Ishikawa (cell line): Measurements from ENCODE around the gene TMEM132A.

Source experiments
- CEBPB ChIP-seq: IDR thresholded peaks from 2 replicates; pipeline ENCODE4 v1.6.1; 2012
- CREB1 ChIP-seq: IDR thresholded peaks from 2 replicates; pipeline ENCODE4 v1.6.1; 2012; ENCODE audit warnings: low read depth
- EGR1 ChIP-seq: IDR thresholded peaks from 2 replicates; pipeline ENCODE4 v1.6.1; 2012
- EP300 ChIP-seq: IDR thresholded peaks from 2 replicates; pipeline ENCODE4 v1.6.1; 2012; ENCODE audit warnings: borderline replicate concordance
- FOXM1 ChIP-seq: IDR thresholded peaks from 2 replicates; pipeline ENCODE4 v1.6.1; 2012; ENCODE audit warnings: low read depth, borderline replicate concordance
- MAX ChIP-seq: IDR thresholded peaks from 2 replicates; pipeline ENCODE4 v1.6.1; 2012
- NFIC ChIP-seq: IDR thresholded peaks from 2 replicates; pipeline ENCODE4 v1.6.1; 2012
- RAD21 ChIP-seq: IDR thresholded peaks from 2 replicates; pipeline ENCODE4 v1.6.1; 2012; ENCODE audit warnings: low read depth
- REST ChIP-seq: IDR thresholded peaks from 2 replicates; pipeline ENCODE4 v1.6.1; 2012; ENCODE audit warnings: low read depth, mild to moderate bottlenecking
- TAF1 ChIP-seq: IDR thresholded peaks from 2 replicates; pipeline ENCODE4 v1.6.1; 2012; ENCODE audit warnings: low read depth, mild to moderate bottlenecking
- TCF12 ChIP-seq: IDR thresholded peaks from 2 replicates; pipeline ENCODE4 v1.6.1; 2012; ENCODE audit warnings: low read depth
- TEAD4 ChIP-seq: IDR thresholded peaks from 2 replicates; pipeline ENCODE4 v1.6.1; 2012
- USF1 ChIP-seq: IDR thresholded peaks from 2 replicates; pipeline ENCODE4 v1.6.1; 2012
- YY1 ChIP-seq: IDR thresholded peaks from 2 replicates; pipeline ENCODE4 v1.6.1; 2012; ENCODE audit warnings: low read depth
- ZBTB7A ChIP-seq: IDR thresholded peaks from 2 replicates; pipeline ENCODE4 v1.6.1; 2012; ENCODE audit warnings: low read depth

TMEM132A gene

GRCh38 chr11:60905047-60905446, 19.2 kb upstream of the TMEM132A start:
- no peak for TF ChIP-seq EP300
- no peak for TF ChIP-seq TEAD4
- no peak for TF ChIP-seq EGR1
- TF ChIP-seq CEBPB, result no peak

- TF ChIP-seq EP300 (no peak), USF1 (peak; percentile 72; the same call in 1 of the 2 replicates), FOXM1 (no peak), NFIC (no peak), RAD21 (no peak)
Measured at GRCh38 chr11:60905551-60906113, 18.6 kb upstream of the TMEM132A start.

GRCh38 chr11:60906132-60906972, 17.9 kb upstream of the TMEM132A start, which contains the start of gene PRPF19:
Gene PRPF19 (minus strand): TSS chr11:60906585. CDS start chr11:60906382, 203 bp downstream.
- TF ChIP-seq CREB1, result peak; percentile 34; the same call in 1 of the 2 replicates
- TF ChIP-seq CEBPB, result no peak
- TF ChIP-seq YY1, result peak; percentile 35; the same call in 1 of the 2 replicates
- peak; percentile 64 for TF ChIP-seq TCF12
- peak; percentile 93 for TF ChIP-seq MAX
- TF ChIP-seq NFIC, result 0 out of 2 replicates have a peak, but pooled peaks have one; percentile 12
- peak; percentile 52 for TF ChIP-seq USF1
- TF ChIP-seq TAF1, result peak; percentile 84
- TF ChIP-seq FOXM1, result peak; percentile 73; the same call in 1 of the 2 replicates
- TF ChIP-seq EGR1, result no peak

GRCh38 chr11:60908803-60909202, 15.5 kb upstream of the TMEM132A start:
- no peak for TF ChIP-seq TAF1
- TF ChIP-seq CEBPB, result no peak
- TF ChIP-seq NFIC, result no peak
- TF ChIP-seq YY1, result no peak
- TF ChIP-seq FOXM1, result no peak
- TF ChIP-seq MAX, result no peak
- no peak for TF ChIP-seq TCF12
- no peak for TF ChIP-seq ZBTB7A
- TF ChIP-seq EGR1, result no peak
- TF ChIP-seq REST, result no peak
- no peak for TF ChIP-seq RAD21
- TF ChIP-seq USF1, result no peak
- TF ChIP-seq TEAD4, result no peak
- no peak for TF ChIP-seq CREB1
- TF ChIP-seq EP300, result no peak

- TF ChIP-seq EP300 (no peak), EGR1 (no peak), YY1 (no peak), CREB1 (no peak), REST (no peak), USF1 (no peak), NFIC (no peak), RAD21 (no peak), CEBPB (no peak), ZBTB7A (no peak)
Measured at GRCh38 chr11:60910281-60910687, 14.0 kb upstream of the TMEM132A start.
